ENCODE measurements around the gene LRRC32. TPM values are rescaled to one million over a fixed set of nuclear protein-coding genes. Genes with fewer than 3 reads are reported as not detected.

The LRRC32 gene
- total and polyA plus RNA-seq, 9 of the 15 experiments (the other 6 are each of a cell fraction or from before 2014, with no cell fraction given) = 0.10 to 0.50 (median 0.19) TPM; not detected in 5

- TF ChIP-seq RERE (CRISPR knock-in tag; IDR thresholded peaks at IDR 0.05; ENCODE audit: borderline replicate concordance) (no peak), ARID2 (IDR thresholded peaks at IDR 0.05) (peak; percentile 11; the same call in 1 of the 2 replicates), E2F4 (CRISPR knock-in tag; IDR thresholded peaks at IDR 0.05; ENCODE audit: low read depth) (no peak), ZSCAN32 (CRISPR knock-in tag; IDR thresholded peaks at IDR 0.05) (no peak), XRCC4 (IDR thresholded peaks at IDR 0.05; ENCODE audit: extremely low read depth, insufficient read depth, insufficient read length) (no peak), GATAD2A (IDR thresholded peaks at IDR 0.05) (peak; percentile 70; the same call in 1 of the 2 replicates), ADNP (tag; IDR thresholded peaks at IDR 0.05) (no peak), TEAD1 (CRISPR knock-in tag; IDR thresholded peaks at IDR 0.05) (peak in 1 of 2 experiments; percentile 42; a peak in 1 of 4 replicates), HSF4 (CRISPR knock-in tag; IDR thresholded peaks at IDR 0.05; ENCODE audit: borderline replicate concordance) (0 out of 2 replicates have a peak, but pooled peaks have one; percentile 39), FOXK2 (conservative IDR thresholded peaks at IDR 0.05 in 1 of 2, IDR thresholded peaks at IDR 0.05 in 1 of 2; ENCODE audit: low read depth in 2 of 2) (peak; percentile 12 to 28; a peak in 1 of 4 replicates), ZBTB33 (CRISPR knock-in tag; IDR thresholded peaks at IDR 0.05) (peak; percentile 98)
- TF ChIP-seq, protein P1, sequence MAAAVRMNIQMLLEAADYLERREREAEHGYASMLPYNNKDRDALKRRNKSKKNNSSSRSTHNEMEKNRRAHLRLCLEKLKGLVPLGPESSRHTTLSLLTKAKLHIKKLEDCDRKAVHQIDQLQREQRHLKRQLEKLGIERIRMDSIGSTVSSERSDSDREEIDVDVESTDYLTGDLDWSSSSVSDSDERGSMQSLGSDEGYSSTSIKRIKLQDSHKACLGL (CRISPR knock-in tag; IDR thresholded peaks at IDR 0.05; ENCODE audit: borderline replicate concordance, poor library complexity, severe bottlenecking) = no peak
Observed at GRCh38 chr11:76698321-76699043, 27.9 kb upstream of the LRRC32 start (continued).
